Measurements from ENCODE around the gene SLC6A12.

The SLC6A12 gene

GRCh38 chr12:163406-163986 lies 50.5 kb downstream of the SLC6A12 start:
- DNase-seq (ENCODE audit: low read depth in 2 of 2), result no peak

- no peak for DNase-seq (ENCODE audit: low read depth in 2 of 2)
Measured at GRCh38 chr12:162467-163307, 51.3 kb downstream of the SLC6A12 start.

- no peak for DNase-seq (ENCODE audit: low read depth in 2 of 2)
Measured at GRCh38 chr12:161823-162222, 52.1 kb downstream of the SLC6A12 start.

DNA sequence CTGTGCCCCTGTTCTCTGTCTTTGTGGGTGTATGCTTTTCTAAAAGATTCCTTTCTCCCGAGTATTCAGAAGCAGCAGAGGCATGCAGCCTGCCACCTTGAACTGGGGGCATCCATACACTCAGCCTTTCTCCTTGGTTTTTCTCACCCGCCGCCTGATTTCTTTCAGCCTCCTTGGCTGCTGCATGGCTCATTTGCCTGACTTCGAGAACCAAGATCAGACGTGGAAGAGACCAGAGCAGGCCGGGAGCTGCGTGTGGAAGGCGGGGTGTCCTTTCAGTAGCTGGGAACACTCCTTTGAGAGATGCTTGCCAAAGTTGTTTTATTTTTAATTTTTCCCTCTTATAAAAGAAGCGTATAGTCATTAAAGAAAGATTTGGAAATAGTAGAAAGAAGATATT lies 53.1 kb downstream of the SLC6A12 start:
- DNase-seq (ENCODE audit: low read depth in 2 of 2), result no peak

- DNase-seq (ENCODE audit: low read depth in 2 of 2), result no peak
Measured at GRCh38 chr12:159156-159782, 54.7 kb downstream of the SLC6A12 start.

DNA sequence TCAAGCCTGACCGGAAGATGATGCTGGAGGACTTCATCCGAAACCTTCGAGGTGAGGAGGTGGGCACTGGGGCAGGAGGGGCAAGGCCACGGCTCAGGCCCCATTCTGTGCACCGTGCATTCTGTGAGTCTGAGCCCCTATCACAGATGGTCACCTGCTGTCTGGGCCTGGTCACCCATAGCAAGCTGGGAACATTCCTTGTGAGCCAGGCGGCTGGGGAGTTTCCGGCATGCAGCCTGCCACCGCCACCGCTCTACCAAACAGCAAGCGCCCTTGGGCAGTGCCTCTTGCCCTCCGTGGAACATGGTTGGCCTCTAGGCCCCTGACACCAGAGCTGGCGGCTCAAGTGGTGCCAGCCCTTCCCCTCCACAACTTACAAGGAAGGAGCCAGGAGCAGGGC lies 56.3 kb downstream of the SLC6A12 start:
- no peak for DNase-seq (ENCODE audit: low read depth in 2 of 2)

- no peak for DNase-seq (ENCODE audit: low read depth in 2 of 2)
Measured at GRCh38 chr12:156945-157344, 57.0 kb downstream of the SLC6A12 start.

GRCh38 chr12:155646-156045 lies 58.3 kb downstream of the SLC6A12 start:
- no peak for DNase-seq (ENCODE audit: low read depth in 2 of 2)

GRCh38 chr12:155006-155405 lies 59.0 kb downstream of the SLC6A12 start:
- DNase-seq (ENCODE audit: low read depth in 2 of 2), result no peak

DNA sequence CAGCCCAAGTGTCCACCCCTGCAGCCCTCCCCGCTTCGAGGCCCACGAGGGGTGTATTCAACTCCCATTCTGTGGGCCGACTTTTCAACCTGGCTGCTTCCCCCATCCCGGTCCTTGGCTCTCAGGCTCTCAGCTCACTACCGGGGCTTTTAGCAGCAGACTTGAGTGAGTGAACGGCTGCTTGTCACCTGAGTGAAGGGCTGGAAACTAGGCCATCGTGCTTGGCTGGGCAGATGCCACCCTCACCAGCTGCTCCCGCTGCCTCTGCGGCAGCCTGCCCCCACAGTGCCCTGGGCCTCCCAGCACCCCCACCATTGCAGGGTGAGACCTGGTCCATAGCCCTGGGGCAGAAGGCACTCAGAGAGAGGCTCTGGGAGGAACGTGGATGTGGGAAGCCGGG lies 59.9 kb downstream of the SLC6A12 start:
- DNase-seq (ENCODE audit: low read depth in 2 of 2), result no peak

GRCh38 chr12:153080-153746 lies 60.7 kb downstream of the SLC6A12 start:
- DNase-seq (ENCODE audit: low read depth in 2 of 2), result peak; percentile 4 to 7

GRCh38 chr12:152440-152839 lies 61.5 kb downstream of the SLC6A12 start:
- no peak for DNase-seq (ENCODE audit: low read depth in 2 of 2)

DNA sequence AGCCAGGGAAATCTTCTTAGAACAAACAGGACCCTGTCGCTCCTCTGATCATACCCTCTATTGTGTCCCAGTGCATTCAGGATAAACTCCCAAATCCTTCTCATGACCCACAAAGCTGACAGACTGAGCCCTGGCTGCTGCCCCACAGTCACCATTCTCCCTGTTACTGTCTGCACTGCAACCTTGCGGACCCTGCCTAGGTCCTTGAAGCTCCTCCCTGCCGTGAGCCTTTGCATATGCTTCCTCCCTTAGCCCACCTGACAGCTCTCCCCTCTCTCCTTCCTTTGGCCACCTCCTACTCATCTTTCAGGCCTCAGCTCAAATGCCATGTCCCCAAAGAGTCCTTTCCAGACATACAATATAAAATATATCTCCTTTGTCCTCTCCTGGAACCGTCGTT lies 62.4 kb downstream of the SLC6A12 start:
- DNase-seq (ENCODE audit: low read depth in 2 of 2), result no peak

GRCh38 chr12:148676-149416 lies 65.1 kb downstream of the SLC6A12 start:
- DNase-seq (ENCODE audit: low read depth in 2 of 2), result no peak

DNA sequence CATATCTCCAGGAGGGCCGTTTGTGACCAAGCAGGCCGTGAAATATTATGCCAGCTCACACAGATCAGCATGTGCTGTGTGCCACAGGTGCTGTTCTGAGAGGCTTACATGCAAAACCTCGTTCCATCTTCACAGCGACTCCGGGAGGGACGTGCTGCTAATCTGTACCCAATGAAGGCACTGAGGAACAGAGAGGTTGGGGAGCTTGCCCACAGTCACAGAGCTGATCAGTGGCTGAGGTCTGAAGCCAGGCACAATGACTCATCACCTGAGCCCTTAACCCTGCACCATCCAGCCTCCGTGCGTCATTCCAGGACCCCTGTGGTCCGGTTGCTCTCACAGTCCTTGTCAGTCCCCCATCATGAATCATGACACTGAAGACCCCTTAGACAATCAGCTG lies 66.7 kb downstream of the SLC6A12 start:
- DNase-seq (ENCODE audit: low read depth in 2 of 2), result no peak

DNA sequence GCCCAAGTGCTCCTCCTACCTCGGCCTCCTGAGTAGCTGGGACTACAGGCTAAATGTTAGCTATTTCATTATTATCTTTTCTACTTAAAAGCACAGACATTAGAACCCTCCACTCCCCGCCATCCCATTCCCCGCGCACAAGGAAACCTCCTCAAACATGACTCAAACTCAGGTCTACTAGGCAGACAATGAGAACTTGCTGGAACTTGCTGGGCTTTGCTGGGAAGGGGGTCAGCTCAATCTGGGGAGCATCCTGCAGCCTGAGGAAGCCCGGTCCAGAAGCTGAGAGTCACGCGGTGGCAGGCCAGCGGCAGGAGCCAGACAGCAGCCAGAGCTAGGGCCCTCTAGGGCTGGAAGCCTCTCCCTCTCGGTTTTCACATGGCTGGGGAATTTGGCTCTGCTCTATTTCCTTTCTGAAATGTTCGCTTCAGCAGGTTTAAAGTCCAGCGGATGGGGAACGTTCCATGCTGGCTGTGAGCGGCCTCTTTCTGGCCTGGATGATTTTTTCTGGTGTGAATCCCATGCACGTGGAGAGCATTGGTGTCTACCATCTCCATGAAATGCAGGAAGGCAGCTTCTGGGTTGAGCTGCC lies 68.5 kb downstream of the SLC6A12 start:
- DNase-seq (ENCODE audit: low read depth in 2 of 2), result no peak

DNA sequence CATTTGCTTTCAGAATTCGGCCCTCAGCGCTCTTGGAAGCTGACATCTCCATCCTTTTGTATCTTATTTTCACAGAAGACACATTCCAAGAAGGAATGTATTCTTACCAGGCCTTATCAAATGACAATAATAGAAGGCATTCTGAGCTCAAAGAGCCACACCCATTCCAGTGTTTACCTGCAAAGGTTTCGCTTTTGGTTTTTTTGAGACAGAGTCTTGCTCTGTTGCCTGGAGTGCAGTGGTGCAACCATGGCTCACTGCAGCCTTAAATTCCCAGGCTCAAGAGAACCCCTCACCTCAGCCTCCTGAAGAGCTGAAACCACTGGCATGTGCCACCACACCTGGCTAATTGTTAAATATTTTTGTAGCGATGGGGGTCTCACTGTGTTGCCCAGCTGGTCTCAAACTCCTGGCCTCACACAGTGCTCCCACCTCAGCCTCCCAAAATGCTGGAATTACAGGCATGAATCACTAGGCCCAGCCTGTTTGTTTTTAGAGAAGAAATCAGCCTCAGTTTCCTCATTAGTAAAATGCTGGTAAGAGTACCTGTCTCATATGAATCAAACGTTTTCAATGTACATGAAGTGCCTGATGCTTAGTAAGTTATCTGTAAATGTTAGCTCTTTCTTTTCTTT lies 69.2 kb downstream of the SLC6A12 start:
- no peak for DNase-seq (ENCODE audit: low read depth in 2 of 2)

- no peak for DNase-seq (ENCODE audit: low read depth in 2 of 2)
Measured at GRCh38 chr12:143964-144649, 69.8 kb downstream of the SLC6A12 start.

DNA sequence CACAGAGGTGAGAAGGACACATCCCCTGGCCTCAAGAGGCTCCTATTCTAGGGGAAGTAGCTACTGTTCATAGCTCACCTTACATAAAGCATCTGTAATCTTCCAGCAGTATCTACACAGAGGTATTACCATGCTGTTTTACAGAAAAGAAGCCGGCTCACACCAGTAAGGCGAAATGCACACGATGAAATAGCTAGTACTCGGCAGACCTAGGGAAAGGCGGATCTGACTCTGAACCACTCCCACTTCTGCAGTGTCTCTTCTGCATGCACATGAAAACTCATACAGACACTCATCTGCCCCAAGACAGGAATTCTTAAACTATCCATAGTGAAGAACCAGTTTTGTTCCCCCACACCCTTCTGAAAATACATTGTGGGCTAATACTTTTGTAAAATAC lies 73.8 kb downstream of the SLC6A12 start:
- DNase-seq (ENCODE audit: low read depth in 2 of 2), result no peak

All from stimulated activated CD8-positive, alpha-beta memory T cell treated with anti-CD3 and anti-CD28 coated beads, Interleukin-15, amount 100 ng/mL, for 4 hours (primary cell).